ENCODE results near the gene STRIP1. TPM values are rescaled to one million over a fixed set of nuclear protein-coding genes. Genes with fewer than 3 reads are reported as not detected.
"Not testable (repeated sequence)": the region's sequence is repeated elsewhere in the genome, so short reads cannot be mapped to it uniquely, and the experiment has no call there.

The STRIP1 gene
- total RNA-seq, 1 donor from 2014 or later, result 44.1 TPM

- ATAC-seq (no peak), DNase-seq (ENCODE audit: low spot score) (no peak)
- intact Hi-C loops (cut with DNase I), result no loop called here
Measured at GRCh38 chr1:110064576-110065337, 30.3 kb downstream of the STRIP1 start.

GRCh38 chr1:110065841-110066240 is 31.4 kb downstream of the STRIP1 start:
- ATAC-seq (no peak), DNase-seq (ENCODE audit: low spot score) (no peak)
- intact Hi-C loops (cut with DNase I), result no loop called here

DNA sequence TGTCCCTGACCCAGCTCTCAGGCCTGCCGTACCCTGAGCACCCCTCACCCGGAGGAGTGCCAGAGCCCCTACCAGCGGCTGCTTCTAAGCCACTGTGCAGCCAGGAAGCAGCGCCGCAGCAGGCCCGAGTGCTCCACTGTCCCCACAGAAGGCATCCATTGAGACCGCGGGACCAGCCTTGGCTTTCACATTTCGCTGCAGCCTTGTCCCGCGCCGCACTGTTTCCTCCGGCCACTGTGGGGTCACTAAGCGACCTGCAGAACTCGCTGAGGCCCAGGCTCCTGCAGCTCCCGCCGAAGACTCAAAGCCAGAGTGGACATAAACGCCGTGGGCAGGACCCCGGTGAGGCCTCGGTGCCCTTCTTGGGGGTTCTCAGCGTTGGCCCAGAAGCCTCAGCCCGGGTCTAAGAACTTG is 33.1 kb downstream of the STRIP1 start:
- DNase-seq (ENCODE audit: low spot score) (no peak), ATAC-seq (no peak)
- intact Hi-C loops (cut with DNase I), result no loop called here

DNA sequence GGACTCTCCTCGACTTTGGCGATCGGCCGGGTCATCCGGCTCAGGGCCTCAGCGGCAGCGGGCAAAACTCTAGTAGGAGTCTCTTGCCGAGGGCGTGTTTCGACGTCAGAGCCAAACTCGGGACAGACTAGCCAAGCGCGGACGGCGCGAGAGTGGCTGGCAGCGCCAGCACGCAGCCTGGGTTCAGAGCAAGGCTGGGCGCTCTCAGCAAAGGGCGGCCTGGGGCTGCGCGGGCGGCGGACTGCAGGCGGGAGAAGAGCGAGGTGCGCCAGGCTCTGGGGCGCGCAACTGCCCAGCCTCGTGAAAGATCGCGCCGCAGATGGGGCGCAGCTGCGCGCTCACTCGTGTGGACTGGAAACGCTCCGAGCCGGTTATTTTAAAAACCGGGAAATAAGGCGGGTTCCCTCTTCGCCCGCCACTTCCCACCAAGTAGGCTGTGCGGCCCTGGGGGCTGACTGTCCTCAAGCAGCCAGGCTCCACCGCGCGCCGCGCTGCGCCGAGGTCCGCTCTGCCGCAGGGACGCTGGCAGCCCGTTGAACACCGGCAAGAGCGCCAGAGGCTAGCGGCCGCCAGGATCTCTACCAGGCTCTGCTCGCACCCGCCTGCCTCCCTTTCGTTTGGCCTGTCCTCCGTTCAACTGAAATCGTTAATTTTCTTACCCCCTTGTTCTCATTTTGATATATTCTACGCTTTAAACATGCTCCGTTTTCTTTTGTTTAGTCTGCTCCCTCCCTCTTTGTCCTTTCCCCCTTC is 33.6 kb downstream of the STRIP1 start:
- ATAC-seq (no peak), DNase-seq (ENCODE audit: low spot score) (no peak)
- intact Hi-C loops (cut with DNase I), result no loop called here

DNA sequence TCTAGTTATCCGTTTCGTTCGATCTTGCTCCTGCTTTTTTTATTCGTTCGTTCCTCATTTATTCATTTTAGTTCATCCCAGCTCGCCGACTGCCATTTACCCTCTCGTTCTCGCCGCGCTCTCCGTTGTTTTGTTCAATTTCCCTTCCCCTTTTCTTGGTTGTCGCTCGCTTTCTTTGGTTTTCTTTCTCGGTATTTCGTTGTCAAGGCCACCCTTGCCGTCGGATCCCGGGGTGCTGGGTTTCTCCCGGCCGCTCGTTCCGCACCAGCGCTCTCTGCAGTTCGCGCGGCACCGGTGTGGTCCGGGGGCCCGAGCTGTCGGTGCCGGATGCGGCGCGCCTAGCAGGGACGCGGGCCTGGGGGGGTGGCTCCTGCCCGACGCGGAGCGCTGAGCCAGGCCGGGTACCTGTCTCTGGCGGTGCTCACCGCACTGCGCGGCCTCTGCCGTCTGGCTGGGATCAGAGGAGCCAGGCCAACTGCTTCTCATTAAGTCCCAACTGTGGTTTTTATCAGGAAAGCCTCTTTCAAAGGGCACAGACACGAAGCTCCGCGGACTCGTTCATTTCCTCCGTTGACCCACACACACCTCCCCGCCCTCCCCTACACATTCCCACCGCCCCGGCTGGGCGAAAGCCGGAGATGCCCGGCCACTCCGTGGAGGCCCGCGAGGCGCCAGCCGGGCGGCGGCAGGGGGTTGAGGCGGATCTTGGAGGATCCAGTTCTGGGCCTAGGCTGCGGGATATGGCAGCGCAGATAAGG is 34.4 kb downstream of the STRIP1 start:
- intact Hi-C loops (cut with DNase I), result no loop called here
- no peak for ATAC-seq
- DNase-seq (ENCODE audit: low spot score), result no peak

GRCh38 chr1:110069404-110070281 is 35.2 kb downstream of the STRIP1 start:
- peak; percentile 35 for ATAC-seq
- intact Hi-C loops (cut with DNase I), result no loop called here

DNA sequence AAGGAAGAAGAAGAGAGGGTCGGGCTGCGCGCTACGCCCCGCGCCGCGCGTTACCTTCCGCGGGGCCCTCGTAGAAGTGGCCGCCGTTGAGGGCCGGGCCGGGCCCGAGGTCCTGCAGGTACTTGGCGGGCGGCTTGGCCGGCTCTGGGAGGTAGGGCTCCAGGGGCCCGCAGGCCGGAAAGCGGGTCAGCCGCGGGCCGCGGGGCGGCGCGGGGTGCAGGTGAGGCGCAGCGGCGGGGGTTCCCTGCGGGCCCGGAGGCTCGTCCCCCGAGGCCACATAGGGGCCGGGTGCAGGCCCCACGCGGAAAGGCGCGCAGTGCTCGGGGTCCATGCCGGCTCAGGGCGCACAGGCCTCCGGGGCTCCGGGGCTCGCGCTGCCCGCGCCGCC is 35.9 kb downstream of the STRIP1 start:
- DNase-seq (ENCODE audit: low spot score) (no peak), ATAC-seq (no peak)
- intact Hi-C loops (cut with DNase I), result no loop called here

More at GRCh38 chr1:110069404-110070281, 35.2 kb downstream of the STRIP1 start:
- DNase-seq (ENCODE audit: low spot score), result no peak

GRCh38 chr1:110070671-110071242 is 36.3 kb downstream of the STRIP1 start, which contains the start of gene ALX3:
Gene ALX3, minus strand, starts transcription at chr1:110070672. Its CDS starts 60 bp downstream, at chr1:110070612.
- intact Hi-C loops (cut with DNase I), result no loop called here
- no peak for DNase-seq (ENCODE audit: low spot score)

GRCh38 chr1:110074166-110074565 is 39.7 kb downstream of the STRIP1 start:
- intact Hi-C loops (cut with DNase I), result no loop called here
- DNase-seq (ENCODE audit: low spot score), result no peak
- ATAC-seq, result no peak

More at GRCh38 chr1:110070671-110071242, 36.3 kb downstream of the STRIP1 start, which contains the start of gene ALX3:
- ATAC-seq, result no peak

DNA sequence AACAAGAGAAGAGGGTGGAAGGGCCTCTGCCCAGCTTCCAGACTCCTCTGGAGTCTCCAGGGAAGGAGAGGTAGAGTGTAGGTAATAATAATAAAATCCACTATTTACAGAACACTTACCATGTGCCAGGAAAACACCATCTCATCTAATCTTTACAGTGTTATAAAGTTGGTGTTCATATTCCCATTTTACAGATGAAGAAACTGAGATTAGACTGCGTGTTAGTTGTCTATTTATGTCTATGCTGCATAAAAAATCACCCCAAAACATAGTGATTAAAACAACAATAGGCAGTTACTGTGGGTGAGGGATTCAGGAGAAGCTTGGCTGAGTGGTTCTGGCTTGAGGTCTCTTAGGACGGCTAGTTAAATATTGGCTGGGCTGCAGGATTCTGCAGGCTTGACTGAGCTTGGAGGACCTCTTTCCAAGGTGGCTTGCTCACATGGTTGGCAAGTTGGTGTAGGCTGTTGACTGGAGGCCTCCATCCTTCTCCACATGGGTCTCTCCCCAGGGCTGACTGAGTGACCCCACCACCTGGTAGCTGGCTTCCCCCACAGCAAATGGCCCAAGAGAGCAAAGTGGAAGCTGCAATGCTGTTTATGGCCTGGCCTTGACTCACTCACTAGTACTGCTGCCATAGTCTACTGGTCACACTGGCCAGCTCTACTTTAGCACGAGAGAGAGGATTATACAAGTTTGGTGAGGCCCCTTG is 42.5 kb downstream of the STRIP1 start:
- no peak for ATAC-seq
- intact Hi-C loops (cut with DNase I), result no loop called here
- DNase-seq (ENCODE audit: low spot score), result no peak

- ATAC-seq; DNase-seq (ENCODE audit: low spot score); intact Hi-C loops (cut with DNase I): not testable (repeated sequence)
Measured at GRCh38 chr1:110079995-110080394, 45.6 kb downstream of the STRIP1 start.

DNA sequence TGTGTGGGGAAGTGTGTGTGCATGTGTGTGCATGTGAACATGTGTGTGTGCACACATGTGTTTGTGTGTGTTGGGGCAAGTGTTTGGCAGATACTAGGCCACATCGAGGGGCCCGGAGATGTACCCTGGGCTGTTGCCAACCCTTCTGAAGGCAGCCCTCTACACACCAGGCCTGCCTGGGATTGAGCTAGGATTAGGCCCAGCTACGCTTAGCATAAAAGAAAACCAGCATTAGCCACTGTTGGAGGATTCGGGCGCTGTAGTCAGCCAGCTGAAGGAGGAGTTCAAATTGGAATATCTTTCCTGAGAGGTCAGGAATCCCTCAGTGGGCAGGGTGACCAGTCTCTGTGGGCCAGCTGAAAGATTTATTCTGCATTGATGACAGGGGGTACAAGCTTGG is 46.6 kb downstream of the STRIP1 start:
- ATAC-seq, result no peak
- no peak for DNase-seq (ENCODE audit: low spot score)
- intact Hi-C loops (cut with DNase I), result no loop called here

DNA sequence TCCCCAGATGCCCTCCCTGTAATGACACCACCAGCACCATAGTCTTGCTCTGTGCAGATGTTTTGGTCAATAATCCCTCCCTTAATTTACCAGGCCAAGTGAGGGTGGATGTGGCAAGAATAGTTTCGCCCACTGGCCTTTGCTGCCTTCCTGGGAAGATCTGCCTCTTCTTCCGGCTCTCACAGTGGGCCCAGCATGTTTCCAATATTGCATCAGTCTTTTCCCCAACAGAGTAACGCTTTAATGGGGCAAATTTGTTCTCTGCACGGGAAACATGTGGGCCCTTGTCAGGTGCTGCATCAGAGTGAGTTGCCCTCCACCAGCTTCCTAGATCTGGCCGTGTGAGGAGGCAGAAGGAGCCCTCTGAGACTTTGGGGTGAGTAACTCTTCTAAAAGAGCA is 48.1 kb downstream of the STRIP1 start:
- intact Hi-C loops (cut with DNase I), result no loop called here
- DNase-seq (ENCODE audit: low spot score), result no peak
- ATAC-seq, result no peak

DNA sequence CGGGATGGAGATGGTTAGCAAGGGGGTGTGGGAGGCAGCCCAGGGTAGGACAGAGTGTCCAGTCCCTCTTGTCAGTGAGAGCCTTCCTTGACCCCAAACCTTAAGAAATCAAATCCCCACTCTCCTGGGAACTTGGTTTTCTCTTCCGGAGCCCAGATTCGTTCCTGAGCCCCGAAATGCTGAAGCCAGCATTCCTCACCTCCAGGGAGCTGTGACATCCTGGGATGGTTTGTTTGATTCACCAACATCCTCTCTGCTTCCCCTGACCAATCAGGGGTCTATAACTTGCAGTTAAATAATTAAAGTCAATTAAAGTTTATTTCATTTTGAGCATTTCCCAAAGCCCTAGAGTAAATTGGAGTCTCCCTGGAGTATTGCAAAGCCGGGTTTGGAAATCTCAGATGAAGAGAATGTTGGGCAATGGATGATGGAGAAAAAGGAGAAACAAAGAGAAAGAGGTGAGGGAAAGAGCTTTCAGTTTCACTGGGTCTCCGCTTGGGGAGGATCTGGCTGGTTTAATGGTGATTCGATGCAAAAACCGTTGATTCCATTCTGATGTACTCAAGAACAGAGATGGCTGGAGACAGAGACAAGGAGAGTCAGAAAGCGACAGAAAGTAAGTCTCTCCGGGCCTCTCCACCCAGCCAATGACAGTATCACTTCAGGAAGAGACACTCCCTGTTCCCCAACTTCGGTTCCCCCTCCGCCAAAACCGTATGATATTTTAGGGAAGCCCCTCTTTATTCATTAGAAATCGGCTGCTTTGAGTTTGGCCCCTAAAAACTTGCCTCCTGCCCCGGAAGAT is 48.8 kb downstream of the STRIP1 start:
- ATAC-seq (peak; percentile 34), DNase-seq (ENCODE audit: low spot score) (no peak)
- intact Hi-C loops (cut with DNase I), result no loop called here

DNA sequence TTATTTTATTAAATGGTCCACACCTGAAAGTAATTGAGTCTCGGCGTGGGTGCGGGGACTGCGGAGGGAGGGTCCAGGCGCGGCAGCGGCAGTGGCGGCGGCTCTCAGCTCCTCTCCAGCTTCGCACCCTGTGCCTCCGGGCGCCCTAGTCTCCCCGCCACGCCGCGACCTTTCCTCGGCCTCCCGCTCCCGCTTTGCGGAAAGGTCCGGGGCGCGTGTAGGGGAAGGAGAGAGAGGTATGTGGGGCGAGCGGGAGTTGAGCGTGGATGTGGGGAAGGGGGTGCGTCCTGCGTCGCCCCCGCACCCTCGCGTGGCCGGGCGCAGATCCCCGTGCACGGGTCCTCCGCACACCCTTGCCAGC is 49.4 kb downstream of the STRIP1 start:
- intact Hi-C loops (cut with DNase I), result no loop called here
- DNase-seq (ENCODE audit: low spot score), result no peak

GRCh38 chr1:110084227-110085078 is 50.0 kb downstream of the STRIP1 start:
- DNase-seq (ENCODE audit: low spot score) (peak; percentile 72), ATAC-seq (peak; percentile 79)
- intact Hi-C loops (cut with DNase I), result no loop called here

More for the DNA sequence above, 49.4 kb downstream of the STRIP1 start:
- peak; percentile 57 for ATAC-seq
